ENCODE measurements around the gene UNC93B1.

DNA sequence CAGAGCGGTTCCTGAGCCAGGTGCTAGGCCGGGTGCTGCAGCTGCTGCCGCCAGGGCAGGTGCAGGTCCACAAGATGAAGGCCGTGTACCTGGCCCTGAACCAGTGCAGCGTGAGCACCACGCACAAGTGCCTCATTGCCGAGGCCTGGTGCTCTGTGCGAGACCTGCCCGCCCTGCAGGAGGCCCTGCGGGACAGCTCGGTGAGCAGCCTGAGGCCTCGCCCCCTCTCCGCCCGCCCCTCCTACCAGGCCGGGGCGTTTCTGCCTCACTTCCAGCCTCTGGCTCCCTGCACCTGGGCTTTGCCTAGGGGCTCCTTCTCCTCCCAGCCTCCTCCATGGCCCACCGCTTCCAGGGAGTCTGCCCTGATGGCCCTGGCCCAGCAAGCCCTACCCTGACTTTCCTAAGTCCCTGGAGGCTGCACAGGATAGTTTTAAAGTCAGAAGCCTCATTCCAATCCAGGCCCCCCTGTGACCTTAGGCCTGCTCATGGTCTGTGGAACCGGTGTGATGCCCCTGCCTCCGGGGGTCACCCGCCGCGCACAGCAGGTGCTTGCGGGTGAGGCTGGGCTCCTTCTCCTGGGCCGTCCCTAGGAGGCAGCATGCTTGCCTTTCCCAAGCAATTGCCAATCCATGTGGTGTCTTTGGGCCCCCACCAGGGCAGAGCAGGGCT, 40.4 kb upstream of the UNC93B1 start:
- TF ChIP-seq CTCF (IDR thresholded peaks at IDR 0.05) (no peak), POLR2A (IDR thresholded peaks at IDR 0.05) (no peak)
